Left forelimb (tissue), 1 donor: ENCODE measurements around the gene CCL1.

Experiments used
- DNase-seq: peaks from one replicate; pipeline ENCODE4 v3.0.0-alpha.2; 2018; ENCODE audit warnings: low spot score

The CCL1 gene

DNA sequence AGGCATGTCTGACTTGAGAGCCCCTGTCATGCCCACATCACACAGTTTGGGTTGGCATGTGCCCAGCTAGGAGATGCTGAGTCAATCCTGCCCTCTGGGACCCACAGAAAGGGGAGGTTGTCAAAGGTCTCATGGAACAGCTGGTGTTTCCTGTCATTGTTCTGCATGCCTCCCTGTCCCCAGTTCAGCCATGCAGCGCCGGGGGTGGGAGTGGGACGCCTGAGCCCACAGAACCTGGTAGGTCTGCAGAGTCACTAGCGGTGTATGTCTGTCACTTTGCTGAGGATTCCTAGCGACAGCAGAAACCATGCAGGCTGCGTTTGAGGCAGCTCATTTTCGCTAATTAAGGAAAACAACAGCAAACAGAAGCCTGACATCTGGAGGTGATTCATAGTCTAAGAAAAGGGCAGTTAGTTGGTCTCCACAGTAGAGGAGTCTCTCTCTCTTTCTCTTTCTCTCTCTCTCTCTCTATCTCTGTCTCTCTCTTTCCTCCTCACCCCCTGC is 19.6 kb upstream of the CCL1 start:
- DNase-seq = no peak

GRCh38 chr17:34379868-34380267 is 16.8 kb upstream of the CCL1 start:
- no peak for DNase-seq

GRCh38 chr17:34378664-34379101 is 15.7 kb upstream of the CCL1 start:
- DNase-seq = no peak

- DNase-seq = no peak
Measured at GRCh38 chr17:34377078-34377823, 14.2 kb upstream of the CCL1 start.

DNA sequence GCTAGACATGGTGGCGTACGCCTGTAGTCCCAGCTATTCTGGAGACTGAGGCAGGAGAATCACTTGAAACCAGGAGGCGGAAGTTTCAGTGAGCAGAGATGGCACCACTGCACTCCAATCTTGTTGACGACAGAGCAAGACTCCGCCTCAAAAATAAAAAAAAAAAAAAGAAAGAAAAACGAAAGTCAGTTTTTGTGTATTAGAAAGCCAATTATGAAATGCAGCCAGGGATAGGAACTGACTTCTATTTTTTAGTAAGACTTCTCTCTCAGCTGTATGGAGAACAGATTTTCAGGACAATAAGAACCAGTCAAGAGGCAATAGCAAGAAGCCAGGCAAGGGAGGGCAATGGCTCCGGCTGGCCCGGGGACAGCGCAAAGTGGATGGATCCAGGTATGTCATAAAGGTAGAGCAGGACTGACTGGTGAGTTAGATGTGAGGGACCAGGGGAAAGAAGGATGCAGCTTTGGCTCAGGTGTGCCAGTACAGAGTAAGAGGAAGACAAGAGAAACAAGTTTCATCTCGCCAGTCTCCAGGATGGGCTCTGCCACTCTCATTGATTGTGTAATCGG is 12.5 kb upstream of the CCL1 start:
- no peak for DNase-seq

DNA sequence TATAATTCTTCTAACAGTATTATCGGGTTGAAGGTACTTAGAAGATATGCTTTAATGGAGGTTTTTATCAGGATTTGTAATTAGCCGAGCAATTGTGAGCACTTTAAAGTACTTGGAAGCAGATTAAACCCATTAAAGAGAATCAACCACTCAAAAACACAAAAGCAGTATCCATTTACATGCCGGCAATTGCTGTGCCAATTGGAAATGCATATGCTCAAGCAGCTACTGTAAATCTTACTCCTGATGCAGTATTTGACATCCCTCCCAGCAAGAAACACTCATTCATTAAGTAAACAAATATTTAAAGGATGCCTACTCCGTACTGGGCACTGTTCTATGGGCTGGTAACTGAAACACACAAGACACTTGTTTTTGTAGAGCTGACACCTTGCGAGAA is 11.4 kb upstream of the CCL1 start:
- DNase-seq = no peak

DNA sequence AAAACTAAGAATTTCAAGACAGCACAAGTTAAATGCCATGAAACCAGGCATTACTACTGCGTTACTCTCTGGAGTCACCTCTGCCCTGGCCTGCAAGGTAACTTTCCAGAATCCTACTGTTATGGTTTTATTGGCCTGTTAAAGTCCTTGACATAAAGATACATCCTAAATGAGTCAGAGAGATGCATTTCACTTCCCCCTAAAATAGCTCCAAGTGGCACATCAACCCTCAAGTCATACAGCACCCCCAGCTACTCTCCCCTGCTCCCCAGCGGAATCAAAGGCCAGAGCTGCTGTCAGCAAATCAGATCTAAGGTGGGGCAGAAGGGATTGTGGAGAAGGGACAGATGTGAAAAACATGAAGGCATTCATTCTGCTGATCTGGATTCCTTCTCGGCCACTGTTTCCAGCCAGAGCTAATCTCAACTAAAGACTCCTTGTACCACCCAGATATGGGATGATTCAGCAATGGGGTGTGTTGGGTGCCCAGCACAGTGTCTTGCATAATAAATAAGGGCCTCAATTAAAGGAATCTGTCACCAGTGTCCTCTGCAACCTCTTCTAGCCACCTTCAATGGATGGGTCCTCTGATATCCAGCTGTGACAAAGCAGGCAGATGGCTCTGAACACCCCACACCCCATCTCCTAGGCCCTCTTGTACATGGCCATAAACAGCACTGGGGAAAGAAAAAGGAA is 8.5 kb upstream of the CCL1 start:
- DNase-seq = no peak

- DNase-seq = no peak
Measured at GRCh38 chr17:34370997-34371395, 8.0 kb upstream of the CCL1 start.

GRCh38 chr17:34370376-34370996 is 7.5 kb upstream of the CCL1 start:
- DNase-seq = no peak

- DNase-seq = no peak
Measured at GRCh38 chr17:34369571-34369970, 6.5 kb upstream of the CCL1 start.

DNA sequence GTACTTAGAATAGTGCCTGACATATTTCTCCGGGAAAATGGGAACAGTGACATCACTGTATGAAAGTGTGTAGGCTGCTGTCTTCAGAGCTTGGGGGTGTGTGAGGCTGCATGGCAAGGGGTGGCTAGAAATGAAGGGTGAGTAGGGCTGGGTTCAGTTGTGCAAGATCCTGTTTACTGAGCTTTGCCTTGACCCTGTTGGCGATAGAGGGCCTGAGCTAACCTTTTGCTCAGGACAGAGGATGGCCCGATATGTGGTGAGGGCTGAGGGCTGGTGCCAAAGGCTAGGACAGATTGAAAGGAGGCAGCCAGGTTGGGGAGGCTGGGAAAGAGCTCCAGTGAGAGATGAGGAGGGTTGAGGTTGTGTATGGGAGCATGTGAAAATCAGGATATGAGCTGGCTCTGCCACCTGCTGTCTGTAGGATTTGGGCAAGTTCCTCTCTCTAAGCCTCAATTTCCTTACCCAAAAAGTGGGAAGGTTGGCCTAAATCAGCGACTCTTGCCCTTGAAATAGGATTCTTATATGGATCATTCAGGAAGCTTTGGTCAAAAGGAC is 6.0 kb upstream of the CCL1 start:
- no peak for DNase-seq

GRCh38 chr17:34368196-34368945 is 5.3 kb upstream of the CCL1 start:
- no peak for DNase-seq

DNA sequence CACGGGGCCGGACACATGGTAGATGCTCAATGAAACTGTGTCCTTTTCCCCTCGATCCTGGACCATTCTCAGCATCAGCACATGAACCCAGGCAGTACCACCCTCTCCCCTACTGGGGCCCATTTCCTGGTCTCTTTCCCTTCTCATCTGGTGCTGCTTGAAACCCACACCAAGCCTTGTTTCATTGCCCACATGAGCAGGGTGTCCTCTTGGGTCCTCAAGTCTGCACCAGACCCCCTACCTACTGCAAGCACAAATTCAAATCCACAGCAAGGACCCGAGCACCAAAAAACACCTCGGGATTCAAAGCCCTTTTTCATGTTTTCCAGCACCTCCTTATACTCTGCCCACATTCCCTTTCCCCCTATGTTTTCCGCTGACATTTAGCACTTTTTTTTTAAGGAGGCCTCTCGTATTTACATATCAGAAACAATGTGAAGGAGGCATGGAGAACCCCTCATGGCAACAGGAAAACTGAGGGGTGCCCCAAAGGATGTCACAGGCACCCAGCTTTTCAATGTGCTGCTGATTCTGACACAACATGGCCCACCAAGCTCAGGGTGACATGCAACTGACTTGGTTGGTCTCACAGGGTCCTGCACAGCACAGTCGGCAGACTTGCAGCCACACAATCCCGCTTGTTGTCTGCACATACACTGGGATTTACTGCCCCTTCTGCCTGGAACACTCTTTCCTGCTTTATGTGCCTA is 4.6 kb upstream of the CCL1 start:
- DNase-seq = no peak

GRCh38 chr17:34366529-34367107 is 3.6 kb upstream of the CCL1 start:
- no peak for DNase-seq

DNA sequence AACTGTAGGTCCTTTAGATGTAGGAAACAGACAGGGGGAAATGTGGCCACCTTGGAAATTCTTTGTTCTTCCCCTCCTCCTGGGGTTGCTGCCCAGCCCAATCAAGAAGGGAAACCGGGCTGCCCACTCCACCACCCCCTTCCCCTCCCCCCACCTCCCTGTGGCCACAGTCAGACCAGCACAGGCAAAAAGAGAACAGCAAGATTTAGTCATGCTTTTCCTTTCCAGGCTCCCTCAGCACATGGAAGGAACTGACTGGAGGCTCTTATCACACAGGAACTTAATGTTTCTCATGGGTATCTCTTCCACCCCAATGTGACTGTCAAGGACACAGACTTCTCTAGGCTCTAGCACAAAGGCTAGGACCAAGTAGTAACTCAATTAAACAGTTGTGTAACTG is 3.0 kb upstream of the CCL1 start:
- no peak for DNase-seq

GRCh38 chr17:34365340-34365739 is 2.3 kb upstream of the CCL1 start:
- DNase-seq = no peak

GRCh38 chr17:34364751-34365150 is 1.7 kb upstream of the CCL1 start:
- DNase-seq = no peak

GRCh38 chr17:34361478-34362061 is 1.5 kb downstream of the CCL1 start:
- DNase-seq = peak; percentile 88

GRCh38 chr17:34360601-34361270 is 2.3 kb downstream of the CCL1 start:
- no peak for DNase-seq

- no peak for DNase-seq
Measured at GRCh38 chr17:34358631-34359030, 4.4 kb downstream of the CCL1 start.
